Loucy (cell line): ENCODE data around the gene ZNF662.

ENCODE experiments used
- EZH2phosphoT487 ChIP-seq: fragments of 200-600 bp; IDR thresholded peaks from 2 replicates; pipeline ENCODE4 v1.6.1; 2018; ENCODE audit warnings: antibody characterized with exemption, mild to moderate bottlenecking, moderate library complexity, borderline replicate concordance
- TF ChIP-seq, protein P1 (sequence below): fragments of 200-600 bp; sonication (generic); conservative IDR thresholded peaks from 2 replicates; pipeline ENCODE4 v1.5.1; 2014; ENCODE audit warnings: mild to moderate bottlenecking, antibody characterized with exemption, low read length

DNA sequence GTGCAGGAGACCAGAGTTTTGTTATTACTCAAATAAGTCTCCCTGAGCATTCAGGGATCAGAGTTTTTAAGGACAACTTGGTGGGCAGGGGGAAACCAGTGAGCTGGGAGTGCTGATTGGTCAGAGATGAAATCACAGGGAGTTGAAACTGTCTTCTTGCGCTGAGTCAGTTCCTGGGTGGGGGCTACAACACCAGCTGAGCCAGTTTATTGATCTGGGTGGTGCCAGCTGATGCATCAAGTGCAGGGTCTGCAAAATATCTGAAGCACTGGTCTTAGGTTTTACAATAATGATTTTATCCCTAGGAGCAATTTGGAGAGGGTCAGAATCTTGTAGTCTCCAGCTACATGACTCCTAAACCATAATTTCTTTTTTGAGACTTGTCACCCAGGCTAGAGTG lies 13.8 kb upstream of the ZNF662 start:
- TF ChIP-seq, protein P1, sequence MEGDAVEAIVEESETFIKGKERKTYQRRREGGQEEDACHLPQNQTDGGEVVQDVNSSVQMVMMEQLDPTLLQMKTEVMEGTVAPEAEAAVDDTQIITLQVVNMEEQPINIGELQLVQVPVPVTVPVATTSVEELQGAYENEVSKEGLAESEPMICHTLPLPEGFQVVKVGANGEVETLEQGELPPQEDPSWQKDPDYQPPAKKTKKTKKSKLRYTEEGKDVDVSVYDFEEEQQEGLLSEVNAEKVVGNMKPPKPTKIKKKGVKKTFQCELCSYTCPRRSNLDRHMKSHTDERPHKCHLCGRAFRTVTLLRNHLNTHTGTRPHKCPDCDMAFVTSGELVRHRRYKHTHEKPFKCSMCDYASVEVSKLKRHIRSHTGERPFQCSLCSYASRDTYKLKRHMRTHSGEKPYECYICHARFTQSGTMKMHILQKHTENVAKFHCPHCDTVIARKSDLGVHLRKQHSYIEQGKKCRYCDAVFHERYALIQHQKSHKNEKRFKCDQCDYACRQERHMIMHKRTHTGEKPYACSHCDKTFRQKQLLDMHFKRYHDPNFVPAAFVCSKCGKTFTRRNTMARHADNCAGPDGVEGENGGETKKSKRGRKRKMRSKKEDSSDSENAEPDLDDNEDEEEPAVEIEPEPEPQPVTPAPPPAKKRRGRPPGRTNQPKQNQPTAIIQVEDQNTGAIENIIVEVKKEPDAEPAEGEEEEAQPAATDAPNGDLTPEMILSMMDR: no peak
- no peak for TF ChIP-seq EZH2phosphoT487
